ENCODE results near the gene PITPNM1.

Gene PITPNM1

DNA sequence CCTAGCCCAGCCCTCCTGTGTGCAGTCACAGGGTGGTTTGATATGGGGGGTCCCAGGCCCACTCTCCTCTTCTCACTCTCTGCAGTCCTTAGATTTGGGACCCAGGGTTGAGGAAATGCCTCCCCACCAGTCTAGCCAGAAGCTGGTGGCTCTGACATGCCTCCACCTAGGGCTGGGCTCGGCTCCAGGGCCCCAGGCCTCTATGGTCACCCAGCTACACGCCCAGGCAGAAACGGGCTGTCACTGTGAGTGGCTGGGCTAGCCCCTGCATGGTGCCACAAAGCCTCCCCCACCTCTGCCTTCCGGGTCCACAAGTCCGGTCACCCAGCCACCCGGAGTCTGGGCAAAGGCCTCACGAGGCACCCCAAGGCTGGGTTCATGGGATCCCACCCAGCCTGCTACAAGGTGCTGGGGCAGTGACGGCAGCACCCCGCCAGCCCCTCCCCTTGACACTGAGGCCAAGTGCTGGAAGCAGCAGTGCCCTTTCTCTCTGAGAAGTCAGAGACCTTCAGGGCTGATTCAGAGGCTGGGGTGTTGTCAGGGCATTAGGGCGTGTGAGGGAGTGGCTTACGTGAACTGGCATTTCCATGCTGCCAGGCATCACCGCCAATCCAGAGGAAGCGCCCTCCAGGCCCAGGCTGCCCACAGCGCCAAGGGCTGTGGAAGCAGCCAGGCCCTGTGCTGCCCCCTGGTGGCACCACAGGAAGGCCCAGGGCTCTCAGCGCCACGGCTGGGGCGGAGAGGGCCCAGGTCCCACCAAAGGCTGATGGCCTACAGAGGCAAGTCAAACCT, 638 bp upstream of the PITPNM1 start:
- peak; percentile 98 for TF ChIP-seq CTCF (conservative IDR thresholded peaks at IDR 0.05; ENCODE audit: low read depth)
- DNase-seq (ENCODE audit: low spot score), result peak; percentile 94
- ChIA-PET POLR2A (ENCODE audit: low non-redundant PET) (interaction anchor here (0.5 to 1.1 kb wide), 3 partner anchors 37 to 114 kb away, joined by 3 to 4 read pairs (median 4); partner anchors contain the start of genes CORO1B, RAD9A and TMEM134), CTCF (interaction anchor here (0.6 to 0.7 kb wide), 6 partner anchors 40 to 1223 kb away, joined by 3 to 4 read pairs (median 3); partner anchors contain the start of gene PTPRCAP)
- peak overlapping the region; percentile 100 for H3K27ac ChIP-seq

GRCh38 chr11:67504005-67504949, 886 bp downstream of the PITPNM1 start:
- peak overlapping the region; percentile 100 for H3K27ac ChIP-seq
- ChIA-PET CTCF (no interaction called here), POLR2A (ENCODE audit: low non-redundant PET) (interaction anchor here (1.0 kb wide), 1 partner anchor 103 kb away, joined by 4 read pairs; the partner anchor contains the start of gene PPP1CA)
- DNase-seq (ENCODE audit: low spot score), result no peak
- no peak for TF ChIP-seq CTCF (conservative IDR thresholded peaks at IDR 0.05; ENCODE audit: low read depth)

DNA sequence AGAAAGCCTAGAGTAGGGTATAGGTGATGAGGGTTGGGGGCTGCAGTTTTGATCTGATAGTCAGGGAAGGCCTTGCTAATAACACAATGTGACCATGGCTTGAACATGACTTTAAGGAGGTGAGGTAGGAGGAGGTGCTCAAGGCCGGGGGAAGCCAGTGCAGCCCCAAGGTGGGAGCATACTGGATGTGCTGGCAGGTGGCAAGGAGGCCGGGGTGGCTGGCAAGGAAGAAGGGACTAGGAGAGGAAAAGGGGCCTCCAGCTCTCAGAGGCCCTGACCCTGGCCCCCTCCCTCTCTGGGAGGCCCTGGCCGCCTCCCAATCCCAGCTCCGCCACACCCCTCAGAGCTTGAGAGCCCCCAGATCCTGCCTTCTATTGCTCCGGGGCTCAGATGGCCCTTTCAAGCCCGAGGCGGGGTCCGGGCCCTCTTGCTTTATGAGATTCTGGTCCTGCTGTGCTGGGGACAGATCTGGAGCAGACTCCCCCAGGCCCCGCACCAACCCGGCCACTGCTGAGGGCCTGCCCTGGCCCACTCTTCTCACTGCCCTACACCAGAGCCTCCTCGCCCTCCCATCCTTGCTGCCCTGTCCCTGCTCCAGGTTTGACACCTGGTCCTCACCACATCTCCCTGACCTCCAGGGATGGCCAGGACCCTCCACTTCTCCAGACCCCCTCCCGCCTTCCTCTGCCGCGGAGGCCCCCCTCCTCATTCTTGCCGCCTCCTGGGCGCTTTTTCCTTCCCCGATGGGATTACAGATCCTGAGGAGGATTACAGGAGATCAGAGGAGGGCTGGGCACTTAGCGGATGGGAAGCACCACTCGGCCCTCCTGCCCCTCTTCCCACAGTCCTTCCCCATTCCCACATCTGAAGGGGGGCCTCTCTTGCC, 1.8 kb downstream of the PITPNM1 start:
- POLR2A ChIA-PET (ENCODE audit: low non-redundant PET), result no interaction called here
- CTCF ChIA-PET, result no interaction called here
- no peak for DNase-seq (ENCODE audit: low spot score)
- peak overlapping the region; percentile 100 for H3K27ac ChIP-seq
- no peak for TF ChIP-seq CTCF (conservative IDR thresholded peaks at IDR 0.05; ENCODE audit: low read depth)

- ChIA-PET CTCF (no interaction called here), POLR2A (ENCODE audit: low non-redundant PET) (no interaction called here)
Measured at GRCh38 chr11:67502328-67502979, 2.7 kb downstream of the PITPNM1 start.

DNA sequence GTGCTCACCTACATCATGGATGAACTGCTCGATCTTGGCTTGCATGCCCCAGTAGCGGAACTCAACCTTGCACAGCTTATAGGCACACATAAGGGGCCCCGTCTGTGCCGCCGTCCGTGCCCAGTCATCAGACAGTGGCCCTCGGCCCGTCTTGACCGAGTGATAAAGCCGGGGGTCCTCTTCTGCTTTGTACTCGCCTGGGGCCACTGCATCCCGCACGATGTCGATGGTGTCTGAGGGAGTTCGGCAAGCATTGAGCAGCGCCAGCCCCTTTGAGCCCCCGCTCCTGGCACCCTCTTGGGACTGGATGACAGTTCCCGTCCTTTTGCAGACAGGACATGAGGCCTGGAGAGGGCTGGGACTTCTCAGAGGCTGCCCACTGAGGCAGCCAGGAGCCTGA, 3.3 kb downstream of the PITPNM1 start:
- POLR2A ChIA-PET (ENCODE audit: low non-redundant PET), result interaction anchor here (0.5 kb wide), 1 partner anchor 1211 kb away, joined by 3 read pairs; no protein-coding TSS in a partner anchor

More at GRCh38 chr11:67502328-67502979, 2.7 kb downstream of the PITPNM1 start:
- no peak for DNase-seq (ENCODE audit: low spot score)
- peak overlapping the region; percentile 16; the same call in 1 of the 2 replicates for H3K27ac ChIP-seq
- no peak for TF ChIP-seq CTCF (conservative IDR thresholded peaks at IDR 0.05; ENCODE audit: low read depth)

More for the DNA sequence above, 3.3 kb downstream of the PITPNM1 start:
- H3K27ac ChIP-seq, result no peak overlapping the region
- no peak for DNase-seq (ENCODE audit: low spot score)
- TF ChIP-seq CTCF (conservative IDR thresholded peaks at IDR 0.05; ENCODE audit: low read depth), result no peak
- CTCF ChIA-PET, result no interaction called here

Measured in RWPE1 (cell line).